Activated T-cell treated with anti-CD3 and anti-CD28 coated beads, Interleukin-2, amount 50 U/mL, for 48 hours (primary cell): ENCODE data around the gene DLGAP1.
"Not testable (repeated sequence)": the region's sequence is repeated elsewhere in the genome, so short reads cannot be mapped to it uniquely, and the experiment has no call there.

Source experiments
- DNase-seq, 2 experiments: peaks; one replicate each; pipeline ENCODE4 v3.0.0-alpha.2; 2020

Gene DLGAP1

DNA sequence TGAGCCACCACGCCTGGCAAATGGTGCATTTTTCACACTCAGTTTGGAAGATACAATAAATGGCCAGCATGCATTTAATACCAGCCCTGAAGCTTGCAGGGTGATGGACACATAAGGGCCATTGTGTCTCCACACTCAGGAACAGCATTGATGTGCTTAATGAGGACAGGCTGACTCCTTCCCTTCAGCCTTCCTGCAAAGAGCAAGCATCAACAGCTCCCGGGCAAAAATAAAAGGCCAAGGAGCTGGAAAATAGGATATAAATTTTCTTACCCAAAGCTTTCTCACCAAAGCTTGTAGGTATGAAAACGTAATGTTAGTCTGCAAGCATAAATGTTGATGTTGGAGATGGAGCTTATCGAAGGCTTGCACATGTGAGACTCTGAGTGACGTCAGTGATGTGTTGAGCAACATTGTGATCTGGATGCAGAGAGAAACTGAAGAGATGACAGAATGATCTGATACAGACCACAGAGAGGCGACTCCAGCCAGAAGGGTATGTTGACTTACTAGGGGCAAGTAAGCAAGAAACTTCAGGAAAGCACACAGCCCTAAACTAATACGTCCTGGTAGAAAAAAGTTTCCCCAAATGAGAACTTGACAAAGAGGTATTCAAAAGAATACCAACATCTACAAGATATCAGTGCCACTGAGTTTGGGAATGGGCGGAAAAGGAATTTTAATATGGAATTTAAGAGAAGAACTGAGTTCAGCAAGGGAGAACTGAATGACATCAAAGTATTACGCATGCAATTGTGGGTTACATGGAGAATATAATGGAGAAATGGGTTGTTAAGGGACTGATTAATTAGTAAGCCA lies 748.6 kb downstream of the DLGAP1 start:
- DNase-seq: no peak

- DNase-seq: no peak
Measured at GRCh38 chr18:3704556-3705344, 750.4 kb downstream of the DLGAP1 start.

GRCh38 chr18:3703732-3704176 lies 751.4 kb downstream of the DLGAP1 start:
- peak; percentile 31 to 38 for DNase-seq

DNA sequence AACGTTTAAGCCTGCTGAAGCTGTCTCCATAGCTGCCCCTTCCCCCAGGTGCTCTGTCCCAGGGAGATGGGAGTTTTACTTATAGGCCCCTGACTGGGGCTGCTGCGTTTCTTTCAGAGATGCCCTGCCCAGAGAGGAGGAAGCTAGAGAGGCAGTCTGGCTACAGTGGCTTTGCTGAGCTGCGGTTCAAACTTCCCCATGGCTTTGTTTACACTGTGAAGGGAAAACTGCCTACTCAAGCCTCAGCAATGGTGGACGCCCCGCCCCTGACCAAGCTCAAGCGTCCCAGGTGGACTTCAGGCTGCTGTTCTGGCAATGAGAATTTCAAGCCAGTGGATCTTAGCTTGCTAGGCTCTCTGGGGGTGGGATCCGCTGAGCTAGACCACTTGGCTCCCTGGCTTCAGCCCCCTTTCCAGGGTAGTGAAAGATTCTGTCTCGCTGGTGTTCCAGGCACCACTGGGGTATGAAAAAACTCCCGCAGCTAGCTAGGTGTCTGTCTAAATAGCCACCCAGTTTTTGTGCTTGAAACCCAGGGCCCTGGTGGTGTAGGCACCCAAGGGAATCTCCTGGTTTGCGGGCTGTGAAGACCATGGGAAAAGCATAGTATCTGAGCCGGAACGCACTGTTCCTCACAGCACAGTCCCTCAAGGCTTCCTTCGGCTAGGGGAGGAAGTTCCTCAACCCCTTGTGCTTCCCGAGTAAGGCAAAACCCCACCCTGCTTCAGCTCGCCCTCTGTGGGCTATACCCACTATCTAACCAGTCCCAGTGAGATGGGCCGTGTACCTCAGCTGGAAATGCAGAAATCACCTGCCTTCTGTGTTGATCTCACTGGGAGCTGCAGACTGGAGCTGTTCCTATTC lies 755.2 kb downstream of the DLGAP1 start:
- DNase-seq: not testable (repeated sequence)

DNA sequence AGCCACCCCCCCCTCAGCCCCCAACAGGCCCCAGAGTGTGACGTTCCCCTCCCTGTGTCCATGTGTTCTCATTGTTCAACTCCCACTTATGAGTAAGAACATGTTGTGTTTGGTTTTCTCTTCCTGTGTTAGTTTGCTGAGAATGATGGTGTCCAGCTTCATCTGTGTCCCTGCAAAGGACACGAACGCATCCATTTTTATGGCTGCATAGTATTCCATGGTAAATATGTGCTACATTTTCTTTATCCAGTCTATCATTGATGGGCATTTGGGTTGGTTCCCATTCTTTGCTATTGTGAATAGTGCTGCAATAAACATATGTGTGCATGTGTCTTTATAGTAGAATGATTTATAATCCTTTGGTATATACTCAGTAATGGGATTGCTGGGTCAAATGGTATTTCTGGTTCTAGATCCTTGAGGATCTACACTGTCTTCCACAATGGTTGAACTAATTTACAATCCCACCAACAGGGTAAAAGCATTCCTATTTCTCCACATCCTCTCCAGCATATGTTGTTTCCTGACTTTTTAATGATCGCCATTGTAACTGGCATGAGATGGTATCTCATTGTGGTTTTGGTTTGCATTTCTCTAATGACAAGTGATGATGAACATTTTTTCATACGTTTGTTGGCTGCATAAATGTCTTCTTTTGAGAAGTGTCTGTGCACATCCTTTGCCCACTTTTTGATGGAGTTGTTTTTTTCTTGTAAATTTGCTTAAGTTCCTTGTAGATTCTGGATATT lies 760.9 kb downstream of the DLGAP1 start:
- not testable (repeated sequence) for DNase-seq

DNA sequence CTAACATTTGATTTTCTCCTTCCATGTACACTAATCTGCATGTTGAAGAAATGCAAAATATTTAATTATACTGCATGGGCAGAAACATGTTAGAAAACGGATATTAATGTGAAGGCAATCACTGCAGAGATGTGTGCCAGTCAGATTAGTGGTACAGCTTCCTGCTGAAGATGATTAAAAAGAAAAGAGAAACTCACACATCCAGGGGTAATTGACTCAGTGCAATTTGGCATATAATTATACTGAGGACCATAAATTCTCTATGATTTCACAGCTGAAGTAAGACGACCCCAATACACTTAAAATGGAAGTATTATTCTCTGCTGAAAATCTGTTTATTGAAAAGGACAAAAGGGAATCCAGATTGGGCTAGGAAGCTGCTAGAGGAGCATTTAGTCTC lies 761.7 kb downstream of the DLGAP1 start:
- no peak for DNase-seq

DNA sequence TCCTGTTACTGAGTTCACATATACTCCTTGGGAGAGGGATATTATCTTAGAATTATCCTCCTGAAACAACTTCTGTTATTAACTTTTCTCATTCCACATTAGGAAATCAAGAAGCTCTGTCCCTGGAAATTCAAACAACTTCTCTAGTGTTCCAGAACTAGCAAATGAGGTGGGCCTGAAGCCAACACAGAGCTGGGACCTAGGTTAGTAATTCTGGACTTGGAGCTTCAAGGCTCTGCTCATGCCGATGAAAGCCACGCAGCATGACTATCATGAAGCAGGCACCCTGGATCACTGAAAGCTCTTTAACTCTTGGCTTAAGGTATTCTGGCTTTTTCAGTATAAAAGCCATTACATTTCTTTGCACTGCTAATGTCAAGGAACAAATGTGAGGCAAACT lies 762.4 kb downstream of the DLGAP1 start:
- no peak for DNase-seq

GRCh38 chr18:3692113-3692621 lies 762.9 kb downstream of the DLGAP1 start:
- no peak for DNase-seq

DNA sequence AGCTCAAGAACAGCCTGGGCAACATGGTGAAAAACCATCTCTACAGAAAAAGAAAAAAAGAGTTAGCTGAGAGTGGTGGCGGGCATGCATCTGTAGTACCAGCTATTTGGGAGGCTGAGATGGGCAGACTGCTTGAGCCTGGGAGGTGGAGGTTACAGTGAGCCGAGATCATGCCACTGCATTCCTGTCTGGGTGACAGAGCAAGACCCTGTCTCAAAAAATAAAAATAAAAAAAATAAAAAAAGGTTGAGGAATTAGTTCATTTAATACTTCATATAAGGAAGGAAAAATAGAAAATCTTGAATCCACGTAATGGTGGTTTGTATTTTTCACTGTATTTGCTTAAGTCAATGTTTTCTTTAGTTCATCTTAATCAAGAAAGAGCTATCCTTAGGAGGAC lies 763.4 kb downstream of the DLGAP1 start:
- no peak for DNase-seq

- DNase-seq: no peak
Measured at GRCh38 chr18:3690764-3691066, 764.4 kb downstream of the DLGAP1 start.

DNA sequence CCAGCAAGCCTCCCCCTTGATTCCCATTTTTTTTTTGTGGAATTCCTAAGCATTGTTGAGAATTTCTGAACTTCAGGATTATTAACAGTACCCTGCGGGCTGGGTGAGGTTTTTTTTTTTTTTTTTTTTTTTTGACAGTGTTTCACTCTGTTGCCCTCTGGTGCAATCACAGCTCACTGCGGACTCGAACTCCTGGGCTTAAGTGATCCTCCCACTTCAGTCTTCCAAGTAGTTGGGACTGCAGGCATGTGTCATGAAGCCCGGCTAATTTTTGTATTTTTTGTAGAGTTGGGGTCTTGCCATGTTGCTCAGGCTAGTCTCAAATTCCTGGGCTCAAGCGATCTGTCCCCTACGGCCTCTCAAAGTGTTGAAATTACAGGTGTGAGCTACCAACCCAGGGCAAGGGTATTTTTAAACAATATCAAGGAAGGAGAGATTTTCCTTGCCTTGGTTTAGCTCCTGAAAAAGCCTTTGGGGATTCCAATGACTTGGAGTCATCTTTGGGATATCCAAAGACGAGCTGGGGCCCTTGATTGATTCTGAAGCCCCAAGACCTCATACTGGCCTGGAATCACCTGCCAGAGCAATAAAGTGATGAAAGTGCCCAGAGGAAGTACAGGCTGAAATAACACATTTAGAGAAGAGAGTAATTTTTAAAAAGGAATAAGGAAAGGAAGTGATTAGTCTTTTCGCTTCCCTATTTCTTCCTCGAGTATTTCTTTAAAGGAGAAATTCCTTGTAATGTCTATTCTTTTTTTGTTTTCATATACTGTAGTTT lies 764.9 kb downstream of the DLGAP1 start:
- DNase-seq: no peak

- DNase-seq: no peak
Measured at GRCh38 chr18:3689091-3689490, 766.0 kb downstream of the DLGAP1 start.

DNA sequence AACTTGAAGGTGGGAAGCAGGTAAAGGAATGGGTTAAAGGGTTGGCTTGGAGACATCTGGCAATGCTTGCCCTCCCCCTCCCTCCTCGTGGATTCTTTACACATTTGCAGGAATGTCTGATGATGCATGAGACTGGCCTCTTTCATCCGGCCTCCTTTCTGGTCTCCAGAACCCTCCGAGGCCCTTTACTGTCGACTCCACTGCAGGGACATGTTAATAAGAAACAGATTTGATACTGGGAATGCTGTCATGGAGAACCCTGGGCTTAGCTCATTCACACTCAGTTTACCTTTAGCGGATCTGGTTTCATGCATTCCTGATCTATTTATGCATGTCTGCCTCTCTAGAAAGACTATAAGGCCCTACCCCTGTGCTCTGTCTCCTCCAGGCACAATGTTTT lies 766.4 kb downstream of the DLGAP1 start:
- DNase-seq: no peak

GRCh38 chr18:3683483-3683882 lies 771.6 kb downstream of the DLGAP1 start:
- no peak for DNase-seq

- no peak for DNase-seq
Measured at GRCh38 chr18:3682061-3682460, 773.0 kb downstream of the DLGAP1 start.

DNA sequence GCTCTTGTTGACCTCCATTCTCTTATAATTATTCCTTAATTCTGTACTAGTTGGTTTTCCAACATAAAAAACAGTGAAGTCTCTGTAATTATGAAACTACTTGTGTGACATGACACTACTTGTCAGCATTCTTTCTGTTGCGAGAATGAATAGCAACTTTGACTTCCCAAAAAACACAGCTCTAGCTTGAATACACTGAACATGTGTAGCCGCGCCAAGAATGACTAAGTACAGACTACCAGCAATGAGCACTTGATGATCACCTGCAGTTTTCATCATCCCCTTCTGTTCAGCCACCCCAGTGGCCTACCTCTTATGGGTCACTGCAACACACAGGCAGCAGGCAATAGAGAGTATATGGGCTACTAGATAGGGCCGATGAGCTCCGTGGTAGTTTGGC lies 775.9 kb downstream of the DLGAP1 start:
- no peak for DNase-seq

GRCh38 chr18:3675994-3676393 lies 779.1 kb downstream of the DLGAP1 start:
- no peak for DNase-seq

DNA sequence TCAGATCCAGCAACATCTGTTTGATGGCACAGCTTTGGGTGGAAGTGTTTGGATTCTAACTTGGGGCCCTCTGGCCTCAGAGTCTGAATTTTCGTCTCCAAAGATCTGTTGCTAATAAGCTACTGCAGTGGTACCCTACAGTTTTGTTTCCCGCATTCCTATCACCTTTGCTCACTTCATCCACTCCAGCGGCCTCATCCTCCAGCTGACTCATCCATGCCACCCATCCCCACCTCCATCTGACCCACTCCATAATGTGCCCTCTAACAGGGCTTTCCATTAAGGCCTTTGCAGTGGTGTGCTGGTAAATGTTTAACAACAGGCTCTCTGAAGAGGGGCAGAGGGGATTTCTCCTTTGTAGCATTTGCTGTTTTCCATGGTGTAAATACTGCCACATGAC lies 779.7 kb downstream of the DLGAP1 start:
- DNase-seq: no peak

GRCh38 chr18:3671176-3671575 lies 783.9 kb downstream of the DLGAP1 start:
- no peak for DNase-seq

DNA sequence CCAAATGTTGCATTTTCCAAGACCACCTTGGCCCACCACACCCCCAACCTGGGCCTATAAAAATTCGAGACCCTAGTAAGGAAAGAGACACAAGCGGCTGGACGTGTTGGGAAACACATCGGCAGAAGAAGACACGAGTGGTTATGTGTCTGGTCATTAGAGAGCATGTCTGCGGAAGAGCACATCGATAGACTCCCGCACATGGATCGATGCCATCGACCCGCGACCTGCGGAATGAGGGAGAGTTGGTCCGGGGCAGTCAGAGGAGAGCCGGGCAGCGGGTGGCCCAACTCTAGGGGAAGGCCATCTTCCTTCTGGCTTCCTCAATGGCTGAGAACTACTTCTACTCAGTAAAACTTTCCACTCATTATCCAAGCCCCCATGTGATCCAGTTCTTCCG lies 785.7 kb downstream of the DLGAP1 start:
- DNase-seq: no peak
